Inflammatory macrophage treated with lipopolysaccharide for 1 hour (primary cell): ENCODE results near the gene ERF.
A peak's percentile ranks its signal among the peaks of the same experiment; 100 is the strongest.

ENCODE experiments used
- DNase-seq, 2 donors: peaks; one replicate each; pipeline ENCODE4 v3.0.0-alpha.2; 2020 to 2022

ERF gene

DNA sequence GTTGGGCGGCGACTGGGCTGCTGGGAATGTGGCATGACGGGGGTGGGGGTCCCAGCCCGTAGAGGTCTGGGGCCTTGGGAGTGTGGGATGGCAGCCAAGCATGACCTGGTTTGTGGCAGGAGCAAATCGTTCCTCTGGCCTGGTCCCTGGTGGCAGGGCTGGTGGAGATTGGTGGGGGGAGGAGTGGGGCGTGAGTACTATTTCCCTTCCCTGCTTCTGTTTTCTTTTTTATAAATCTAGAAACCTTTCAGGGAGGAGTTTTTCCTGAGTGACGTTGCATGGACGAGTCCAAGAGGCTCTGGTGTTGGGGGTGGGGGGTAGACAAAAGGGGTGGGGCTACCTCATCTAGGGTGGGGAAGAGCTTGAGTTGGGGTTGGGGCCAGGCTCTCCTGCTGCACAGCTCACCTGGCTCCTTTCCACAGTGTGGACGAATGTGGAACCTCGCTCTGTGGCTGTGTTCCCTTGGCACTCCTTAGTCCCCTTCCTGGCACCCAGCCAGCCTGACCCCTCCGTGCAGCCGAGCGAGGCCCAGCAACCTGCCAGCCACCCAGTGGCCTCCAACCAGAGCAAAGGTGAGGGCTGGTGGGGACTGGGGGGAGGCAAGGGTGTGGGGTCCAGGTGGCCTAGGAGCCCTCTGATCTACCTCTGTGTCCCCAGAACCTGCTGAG is 31.6 kb upstream of the ERF start:
- peak in 1 of 2 donors; percentile 33 for DNase-seq

DNA sequence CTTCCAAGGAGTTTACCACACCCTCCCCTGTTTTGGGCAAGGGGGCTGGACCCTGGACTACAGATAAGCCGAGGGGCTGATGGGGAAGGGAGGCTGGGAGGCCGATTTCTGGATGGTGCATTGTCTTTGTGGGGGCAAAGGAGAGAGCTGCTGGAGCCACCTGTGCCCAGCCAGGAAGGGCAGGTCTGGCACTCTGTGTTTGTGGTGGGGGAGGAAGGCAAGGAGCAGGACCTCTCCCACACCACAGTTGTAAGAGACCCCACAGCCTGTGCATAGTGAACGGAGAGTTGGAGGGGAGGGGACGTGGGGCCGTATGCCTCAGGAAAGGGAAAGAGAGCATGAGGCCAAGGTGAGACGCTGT is 31.0 kb upstream of the ERF start:
- DNase-seq = no peak

DNA sequence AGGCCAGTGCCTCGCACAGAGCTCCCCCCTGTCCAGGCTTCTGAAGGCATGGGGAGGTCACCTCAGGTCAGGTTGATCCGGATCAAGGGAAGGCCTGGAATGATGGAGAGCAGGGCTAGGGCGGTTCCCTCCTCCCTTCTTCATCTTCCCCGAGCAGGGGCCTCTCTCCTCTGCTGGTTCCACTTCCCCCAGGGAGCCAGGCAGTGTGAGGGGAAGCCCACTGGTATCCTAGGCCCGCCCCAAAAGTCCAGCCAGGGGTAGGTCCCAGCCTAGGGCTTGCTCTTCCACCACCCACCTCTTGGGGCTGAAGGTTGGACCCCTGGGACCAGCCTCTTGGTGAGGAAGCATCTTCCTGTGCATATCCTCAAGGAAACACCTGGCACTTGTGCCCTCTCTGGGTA is 30.6 kb upstream of the ERF start:
- DNase-seq = no peak

DNA sequence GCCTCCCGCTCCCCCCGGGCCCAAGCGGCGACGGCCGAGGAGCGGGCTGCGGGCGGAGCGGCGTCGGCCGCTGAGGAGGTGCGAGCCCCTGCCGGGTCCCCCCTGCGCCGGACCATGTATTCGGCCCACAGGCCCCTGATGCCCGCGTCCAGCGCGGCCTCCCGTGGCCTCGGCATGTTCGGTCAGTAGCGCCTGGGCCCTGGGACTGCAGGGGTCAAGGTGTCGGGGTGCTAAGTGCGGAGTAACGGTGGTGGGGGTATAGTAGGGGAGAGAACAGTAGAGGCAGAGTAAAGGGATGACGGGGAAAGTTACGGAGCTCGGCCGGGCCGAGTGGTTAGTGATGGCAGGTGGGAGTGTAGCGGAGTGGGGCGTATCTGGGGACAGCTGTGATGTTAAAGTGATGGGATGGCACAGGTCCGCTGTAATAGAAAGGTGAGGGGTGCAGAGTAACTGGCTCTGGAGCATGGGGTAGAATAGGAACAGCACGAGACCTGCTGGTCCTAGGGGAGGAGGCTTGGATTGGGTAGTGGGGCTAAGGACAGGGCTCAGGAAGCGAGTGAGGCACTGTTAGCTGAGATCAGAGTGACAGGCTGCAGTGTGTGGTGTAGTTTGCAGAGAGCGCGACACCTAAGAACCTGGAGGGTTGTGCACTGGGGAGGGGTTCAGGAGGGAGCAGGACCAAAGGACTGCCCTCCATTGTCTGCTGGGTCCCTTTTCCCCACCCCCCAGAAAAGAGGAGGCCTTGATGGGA is 29.8 kb upstream of the ERF start:
- no peak for DNase-seq

GRCh38 chr19:42284066-42284501 is 29.2 kb upstream of the ERF start:
- DNase-seq = peak; percentile 50 to 71

DNA sequence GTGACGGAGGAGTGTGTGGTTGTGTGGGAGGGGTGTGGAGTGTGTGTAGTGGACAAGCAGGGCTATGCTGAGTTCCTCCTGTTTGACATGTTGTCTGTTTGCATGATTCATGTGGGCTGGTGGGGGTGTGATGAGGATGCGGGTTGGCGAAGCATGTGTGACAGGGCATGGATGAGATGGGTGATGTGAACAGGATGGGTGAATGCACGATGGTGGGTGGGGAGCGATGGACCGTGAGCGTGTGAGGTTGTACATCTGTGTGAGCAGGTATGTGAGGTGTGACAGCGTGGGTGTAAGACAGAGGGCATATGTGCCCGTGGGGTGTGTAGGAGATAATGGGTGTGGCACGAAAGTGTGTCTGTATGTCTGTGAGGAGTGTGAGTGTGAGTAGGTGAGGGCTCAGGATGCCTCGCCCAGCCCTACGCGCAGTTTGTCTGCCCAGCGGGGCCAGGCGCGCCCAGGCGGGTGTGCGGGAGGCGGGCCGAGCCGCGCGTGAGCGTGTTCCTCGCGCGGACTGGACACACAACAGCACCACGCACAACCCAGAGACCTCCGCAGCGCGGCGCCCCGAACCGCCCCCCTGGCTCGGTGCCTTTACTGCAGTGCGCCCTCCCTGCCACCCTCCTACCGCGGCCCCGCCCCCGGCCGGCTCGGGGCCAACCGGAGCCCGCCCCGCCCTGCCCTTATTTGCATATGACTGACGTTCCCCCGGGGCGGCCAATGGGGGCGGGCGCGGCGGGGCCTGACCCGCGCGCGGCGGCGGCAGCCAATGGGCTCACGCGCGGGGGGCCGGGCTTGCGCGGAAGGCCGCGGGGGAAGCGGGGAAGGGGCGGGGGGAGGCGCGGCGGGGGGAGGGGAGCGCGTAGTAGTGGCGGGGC is 28.5 kb upstream of the ERF start:
- peak; percentile 89 to 94 for DNase-seq

GRCh38 chr19:42282819-42283187 is 27.9 kb upstream of the ERF start:
- DNase-seq = no peak

GRCh38 chr19:42281827-42282762 is 27.2 kb upstream of the ERF start:
- DNase-seq = no peak

GRCh38 chr19:42281146-42281826 is 26.4 kb upstream of the ERF start:
- no peak for DNase-seq

GRCh38 chr19:42280815-42281145 is 25.9 kb upstream of the ERF start:
- DNase-seq = no peak

- DNase-seq = peak; percentile 55 to 67
These were observed 25.2 kb upstream of the ERF start for GRCh38 chr19:42279902-42280814.

DNA sequence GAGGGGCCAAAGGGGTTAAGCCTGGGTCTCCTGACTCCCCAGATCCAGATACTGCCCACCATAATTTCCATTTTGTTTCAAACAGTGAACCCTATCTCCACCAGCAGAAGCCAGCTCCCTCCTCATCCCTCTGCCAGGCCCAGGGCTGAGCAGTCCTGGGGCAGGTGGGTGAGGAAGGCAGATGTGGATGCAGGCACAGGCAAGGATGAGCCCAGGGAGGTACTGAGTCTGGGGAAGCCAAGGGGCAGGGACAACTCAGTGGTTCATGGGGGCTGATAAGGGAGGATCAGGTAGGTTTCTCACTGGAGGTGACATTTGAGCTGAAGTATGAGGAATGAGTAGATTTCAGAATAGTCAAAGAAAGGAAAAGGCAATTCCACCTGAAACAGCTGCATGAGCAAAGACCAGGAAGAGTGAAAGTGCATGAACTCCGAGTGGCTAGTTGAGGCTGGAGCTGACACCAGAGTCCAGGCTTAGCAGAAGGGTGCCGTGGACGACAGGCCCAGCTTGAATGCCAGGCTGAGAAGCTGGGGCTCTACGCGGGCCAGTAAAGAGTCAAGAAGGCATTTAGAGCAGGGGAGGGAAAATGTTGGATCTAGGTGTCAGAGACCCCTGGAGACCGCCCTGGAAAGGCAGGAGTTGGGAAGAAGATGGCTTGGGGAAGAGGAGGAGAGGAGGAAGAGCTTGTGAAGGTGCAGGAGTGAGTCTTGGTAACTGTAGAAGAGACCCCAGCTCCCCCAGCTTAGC is 24.4 kb upstream of the ERF start:
- no peak for DNase-seq

- no peak for DNase-seq
These were observed 23.7 kb upstream of the ERF start for GRCh38 chr19:42278452-42279154.

DNA sequence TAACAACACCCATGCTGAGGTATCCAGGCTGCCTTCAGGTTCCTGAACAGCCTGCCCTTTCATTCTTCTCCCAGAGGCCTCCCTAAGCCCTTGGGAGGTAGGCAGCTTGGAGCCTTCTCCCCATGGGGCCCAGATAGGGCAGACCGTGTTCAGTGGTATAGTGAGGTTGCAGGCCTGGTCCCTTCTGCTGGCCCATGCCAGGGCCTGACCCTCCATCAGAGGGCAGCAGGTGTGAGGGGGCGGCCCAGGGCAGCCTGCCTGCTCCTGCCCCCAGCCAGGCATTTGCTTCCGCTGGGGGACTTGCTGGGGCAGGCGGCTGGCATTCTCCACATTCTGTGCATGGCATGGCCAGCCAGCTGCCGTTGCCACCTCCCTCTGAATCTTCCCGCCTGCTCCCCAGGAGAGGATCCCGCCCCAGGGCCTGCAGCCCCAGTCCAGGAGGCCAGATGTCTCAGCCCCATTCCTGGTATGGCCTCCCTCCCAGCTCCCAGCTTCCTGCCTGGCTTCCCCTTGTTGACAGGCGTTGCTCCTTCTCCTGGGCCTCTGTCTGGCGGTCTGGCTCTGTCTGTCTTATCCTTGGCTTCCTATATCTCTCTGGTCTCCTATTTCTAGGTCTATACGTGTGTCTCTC is 23.0 kb upstream of the ERF start:
- no peak for DNase-seq

DNA sequence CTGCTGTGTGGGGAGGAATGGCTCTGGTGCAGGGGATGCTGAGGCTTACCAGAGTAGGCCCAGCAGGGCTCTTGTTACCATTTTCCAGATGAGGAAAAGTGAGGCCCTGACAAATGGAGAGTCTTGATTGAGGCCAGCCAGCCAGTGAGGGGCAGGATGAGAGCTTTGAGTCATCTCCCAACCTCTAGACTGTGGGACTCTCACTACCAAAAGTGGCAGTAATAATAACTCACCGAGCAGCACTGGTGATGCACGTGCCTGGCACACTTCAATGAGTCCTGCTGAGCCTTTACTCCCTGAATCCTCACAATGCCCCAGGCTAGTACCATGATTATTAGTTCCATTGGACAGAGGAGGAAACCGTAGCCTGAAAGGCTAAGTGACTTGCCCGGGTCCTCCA is 21.9 kb upstream of the ERF start:
- no peak for DNase-seq

GRCh38 chr19:42276284-42276683 is 21.4 kb upstream of the ERF start:
- no peak for DNase-seq

- DNase-seq = no peak
These were observed 20.6 kb upstream of the ERF start for GRCh38 chr19:42275517-42275916.

- DNase-seq = no peak
These were observed 20.2 kb upstream of the ERF start for GRCh38 chr19:42275103-42275502.

GRCh38 chr19:42274065-42274682 is 19.2 kb upstream of the ERF start:
- no peak for DNase-seq
